GM20000 (cell line): ENCODE data around the gene RHOH.
A peak's percentile ranks its signal among the peaks of the same experiment; 100 is the strongest.

Experiments used
- DNase-seq: peaks from one replicate; pipeline ENCODE4 v3.0.0; 2012; ENCODE audit warnings: low spot score
- TF ChIP-seq, protein P1 (sequence below): IDR thresholded peaks from 2 replicates; pipeline ENCODE4 v1.5.1; 2012; ENCODE audit warnings: mild to moderate bottlenecking, control low read depth; ENCODE audit errors: extremely low read depth, missing control alignments

RHOH gene

DNA sequence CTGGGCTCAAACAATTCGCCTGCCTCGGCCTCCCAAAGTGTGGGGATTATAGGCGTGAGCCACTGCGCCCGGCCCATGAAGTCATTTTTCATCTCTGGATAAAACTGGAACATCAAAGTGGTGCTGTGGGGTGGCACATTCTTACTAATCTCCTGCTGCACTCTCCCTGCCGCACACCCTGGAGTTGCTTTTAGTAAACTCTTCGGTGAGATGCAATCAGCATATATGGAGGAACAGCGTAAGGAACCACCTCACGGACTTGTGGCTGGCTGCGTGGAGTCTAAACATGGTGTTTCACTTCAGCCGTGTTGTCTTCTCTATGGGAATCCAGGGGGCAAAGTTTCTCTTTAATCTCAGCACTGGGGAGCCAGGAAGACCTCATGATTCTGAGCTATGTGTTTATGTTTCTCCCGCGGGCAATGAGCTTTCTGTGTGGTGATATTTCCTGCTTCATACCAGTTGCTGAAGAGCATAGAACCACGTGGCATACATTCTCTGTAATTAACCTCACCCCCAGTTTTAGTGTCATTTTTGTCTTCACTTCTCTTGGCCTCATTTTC lies 2.1 kb upstream of the RHOH start:
- DNase-seq, result no peak

DNA sequence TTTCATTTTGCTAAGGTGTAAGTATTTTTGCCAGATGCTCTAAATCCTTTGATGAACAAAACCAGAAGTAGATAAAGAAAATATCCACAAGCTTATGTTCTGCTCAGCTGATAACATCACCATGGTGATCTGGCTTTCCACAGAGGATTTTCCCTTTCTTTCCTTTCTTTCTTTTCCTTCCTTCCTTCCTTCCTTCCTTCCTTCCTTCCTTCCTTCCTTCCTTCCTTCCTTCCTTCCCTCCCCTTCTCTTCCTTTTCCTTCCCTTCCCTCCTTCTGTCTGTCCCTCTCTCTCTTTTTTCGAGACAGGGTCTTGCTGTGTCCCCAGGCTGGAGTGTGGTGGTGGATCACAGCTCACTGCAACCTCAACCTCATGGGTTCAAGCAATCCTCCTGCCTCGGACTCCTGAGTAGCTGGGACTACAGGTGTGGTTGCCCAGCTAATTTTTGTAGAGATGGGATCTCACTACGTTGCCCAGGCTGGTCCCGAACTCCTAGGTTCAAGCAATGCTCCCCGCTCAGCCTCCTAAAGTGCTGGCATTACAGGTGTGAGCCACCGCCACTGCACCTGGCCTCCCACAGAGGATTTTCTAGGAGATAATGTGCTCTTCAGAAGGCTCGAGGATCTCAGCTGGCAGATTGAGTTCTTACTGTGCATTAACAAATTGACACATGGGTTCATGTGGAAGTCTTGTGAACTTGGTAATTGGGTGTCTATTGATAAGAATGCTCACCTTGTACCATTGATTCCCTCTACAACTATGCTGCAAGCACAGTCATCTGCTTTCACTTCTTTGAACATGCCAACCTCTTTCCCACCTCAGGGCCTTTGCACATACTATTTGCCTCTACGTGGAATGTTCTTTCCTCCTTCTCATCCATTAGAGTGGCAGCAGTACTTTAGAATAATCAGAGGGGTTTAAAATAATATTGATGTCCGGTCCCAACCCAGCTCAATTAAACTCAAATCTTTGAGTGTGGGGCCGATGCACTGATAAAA lies 1.4 kb upstream of the RHOH start:
- TF ChIP-seq, protein P1, sequence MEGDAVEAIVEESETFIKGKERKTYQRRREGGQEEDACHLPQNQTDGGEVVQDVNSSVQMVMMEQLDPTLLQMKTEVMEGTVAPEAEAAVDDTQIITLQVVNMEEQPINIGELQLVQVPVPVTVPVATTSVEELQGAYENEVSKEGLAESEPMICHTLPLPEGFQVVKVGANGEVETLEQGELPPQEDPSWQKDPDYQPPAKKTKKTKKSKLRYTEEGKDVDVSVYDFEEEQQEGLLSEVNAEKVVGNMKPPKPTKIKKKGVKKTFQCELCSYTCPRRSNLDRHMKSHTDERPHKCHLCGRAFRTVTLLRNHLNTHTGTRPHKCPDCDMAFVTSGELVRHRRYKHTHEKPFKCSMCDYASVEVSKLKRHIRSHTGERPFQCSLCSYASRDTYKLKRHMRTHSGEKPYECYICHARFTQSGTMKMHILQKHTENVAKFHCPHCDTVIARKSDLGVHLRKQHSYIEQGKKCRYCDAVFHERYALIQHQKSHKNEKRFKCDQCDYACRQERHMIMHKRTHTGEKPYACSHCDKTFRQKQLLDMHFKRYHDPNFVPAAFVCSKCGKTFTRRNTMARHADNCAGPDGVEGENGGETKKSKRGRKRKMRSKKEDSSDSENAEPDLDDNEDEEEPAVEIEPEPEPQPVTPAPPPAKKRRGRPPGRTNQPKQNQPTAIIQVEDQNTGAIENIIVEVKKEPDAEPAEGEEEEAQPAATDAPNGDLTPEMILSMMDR, result no peak
- no peak for DNase-seq

More for the DNA sequence above, 2.1 kb upstream of the RHOH start:
- TF ChIP-seq, protein P1, result no peak

DNA sequence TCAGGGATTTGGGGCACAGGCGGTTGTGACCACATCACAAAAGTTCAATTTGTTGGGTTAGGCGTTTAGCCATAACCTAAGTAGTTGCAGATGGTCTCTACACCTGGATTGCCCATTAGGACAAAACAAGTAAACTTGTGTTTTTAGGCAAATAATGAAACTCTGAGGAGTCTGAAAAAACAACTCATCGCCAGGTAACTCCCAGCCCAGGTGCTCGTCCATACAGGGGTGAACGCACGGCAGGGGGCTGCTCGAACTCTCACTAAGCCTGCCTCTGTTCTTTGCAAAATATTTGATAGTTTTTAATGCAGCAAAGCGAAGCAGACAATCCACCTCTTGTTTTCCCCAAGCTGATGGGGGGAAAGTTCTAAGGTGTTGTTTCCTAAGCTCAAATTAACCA lies 559 bp upstream of the RHOH start:
- TF ChIP-seq, protein P1, result no peak
- no peak for DNase-seq

DNA sequence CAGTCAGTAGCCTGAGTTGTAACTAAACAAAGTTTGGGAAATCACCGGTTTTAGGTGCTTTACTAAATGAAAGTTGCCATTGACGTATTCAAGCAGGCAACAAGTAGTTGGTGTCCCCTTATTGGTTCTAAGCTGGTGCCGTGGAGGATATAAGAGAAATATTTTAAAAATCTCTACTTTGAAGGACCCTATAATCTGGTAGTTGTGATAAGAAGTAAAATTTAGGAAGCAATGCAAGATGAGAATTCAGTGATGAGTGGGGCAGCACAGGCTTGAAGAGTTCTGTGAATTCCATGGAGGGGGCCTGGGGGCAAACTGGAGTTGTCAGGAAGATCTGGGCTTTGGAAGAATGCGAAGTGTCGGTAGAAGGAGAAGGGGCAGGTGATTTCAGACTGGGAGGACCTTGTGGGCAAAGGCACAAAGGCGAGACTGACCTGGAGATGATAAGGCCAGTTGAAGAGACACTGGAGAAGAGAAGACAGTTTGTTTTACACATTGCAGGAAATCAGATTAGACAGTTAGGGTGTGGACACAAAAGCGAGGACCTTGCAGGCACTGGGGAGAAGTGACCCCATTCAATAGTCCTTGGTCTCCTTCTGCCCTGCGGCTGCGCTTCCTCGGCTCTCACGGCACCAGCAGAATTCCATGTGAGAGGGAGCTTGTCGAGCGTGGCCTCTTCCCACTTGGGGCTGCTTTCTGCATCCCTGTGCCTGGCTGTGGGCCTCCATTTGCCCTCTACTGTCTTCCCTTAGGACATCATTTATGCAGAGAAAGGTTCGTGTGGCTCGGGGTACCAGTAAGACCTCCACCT lies 1.3 kb downstream of the RHOH start:
- no peak for DNase-seq
- TF ChIP-seq, protein P1, result no peak

DNA sequence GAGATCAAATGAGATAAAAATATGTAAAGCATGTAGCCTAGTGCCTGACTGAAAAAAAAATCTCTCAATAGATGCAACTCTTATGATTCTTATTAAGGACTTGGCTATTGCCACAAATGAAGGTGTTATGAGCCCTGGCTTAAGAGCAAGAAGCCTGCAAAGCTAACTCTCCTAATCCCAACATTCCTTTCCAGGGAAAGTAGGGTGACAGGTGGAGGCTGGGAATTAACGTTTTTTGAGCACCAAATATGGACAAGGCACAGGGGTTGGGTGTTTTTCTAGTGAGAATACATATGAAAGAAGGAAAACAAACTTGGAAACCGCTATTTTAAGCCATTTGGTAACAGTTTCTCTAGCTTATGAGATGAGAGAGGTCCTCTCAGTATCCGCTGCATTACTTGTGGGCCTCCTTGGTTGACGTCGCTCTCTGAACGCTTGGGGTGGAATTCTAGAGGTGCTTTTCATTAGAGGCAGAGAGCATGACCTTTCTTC lies 2.4 kb downstream of the RHOH start:
- TF ChIP-seq, protein P1, result no peak
- DNase-seq, result no peak

DNA sequence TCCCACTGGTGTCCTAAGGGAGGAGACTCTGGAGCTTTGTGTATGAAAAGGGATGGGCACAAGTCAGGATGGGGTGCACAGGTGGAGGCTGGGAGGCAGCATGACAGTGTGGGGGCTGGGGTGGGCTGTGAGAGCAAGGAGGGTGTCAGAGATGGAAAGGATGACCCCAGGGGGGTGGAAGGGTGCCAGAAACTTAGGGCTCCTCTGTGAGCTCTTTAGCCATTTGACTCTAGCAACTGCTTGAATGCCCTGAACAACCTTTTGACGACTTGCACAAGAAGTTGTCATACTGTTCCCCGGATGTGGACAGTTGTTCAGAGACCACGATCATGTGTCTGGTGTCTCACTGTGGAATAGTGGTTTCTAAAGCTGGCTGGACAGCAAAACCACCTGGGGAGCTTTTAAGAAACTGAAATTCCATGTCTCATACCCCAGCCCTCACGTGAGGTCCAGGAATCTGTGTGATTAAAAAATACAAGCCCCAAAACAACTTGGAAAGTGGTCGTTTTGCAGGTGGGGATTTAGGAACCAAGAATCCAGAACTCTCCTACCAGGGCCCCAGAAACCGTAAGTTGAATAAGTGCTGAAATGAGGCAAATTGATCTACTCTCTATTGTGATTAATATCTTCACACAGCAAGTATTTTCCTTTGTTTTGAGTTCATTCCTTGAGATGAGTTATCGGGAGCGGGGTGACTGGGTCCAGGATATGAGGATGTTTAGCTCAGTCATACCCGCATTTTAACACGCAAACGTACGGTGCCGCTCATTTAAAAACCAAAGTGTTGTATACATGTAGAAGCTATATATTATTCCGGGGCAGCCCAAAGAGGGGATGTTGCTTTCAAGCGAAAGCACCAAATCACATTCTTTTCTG lies 3.4 kb downstream of the RHOH start:
- DNase-seq, result peak; percentile 31

More for the DNA sequence above, 3.4 kb downstream of the RHOH start:
- TF ChIP-seq, protein P1, result no peak
